Choroid plexus epithelial cell (primary cell): Measurements from ENCODE around the gene ALPG.
A peak's percentile ranks its signal among the peaks of the same experiment; 100 is the strongest.
"Not testable (repeated sequence)": the region's sequence is repeated elsewhere in the genome, so short reads cannot be mapped to it uniquely, and the experiment has no call there.

Experiments used
- DNase-seq: peaks from one replicate; pipeline ENCODE4 v3.0.0-alpha.2; 2010; ENCODE audit warnings: low read depth
- H3K4me3 ChIP-seq: 2 replicates; pipeline ENCODE4 v1.5.1; 2011; ENCODE audit warnings: low read depth, mild to moderate bottlenecking, control low read depth, low read length, moderate library complexity
- TF ChIP-seq, protein P1 (sequence below): conservative IDR thresholded peaks from 2 replicates; pipeline ENCODE4 v1.5.1; 2011; ENCODE audit warnings: low read depth, mild to moderate bottlenecking, control low read depth, inconsistent platforms, low read length, moderate library complexity

Gene ALPG

DNA sequence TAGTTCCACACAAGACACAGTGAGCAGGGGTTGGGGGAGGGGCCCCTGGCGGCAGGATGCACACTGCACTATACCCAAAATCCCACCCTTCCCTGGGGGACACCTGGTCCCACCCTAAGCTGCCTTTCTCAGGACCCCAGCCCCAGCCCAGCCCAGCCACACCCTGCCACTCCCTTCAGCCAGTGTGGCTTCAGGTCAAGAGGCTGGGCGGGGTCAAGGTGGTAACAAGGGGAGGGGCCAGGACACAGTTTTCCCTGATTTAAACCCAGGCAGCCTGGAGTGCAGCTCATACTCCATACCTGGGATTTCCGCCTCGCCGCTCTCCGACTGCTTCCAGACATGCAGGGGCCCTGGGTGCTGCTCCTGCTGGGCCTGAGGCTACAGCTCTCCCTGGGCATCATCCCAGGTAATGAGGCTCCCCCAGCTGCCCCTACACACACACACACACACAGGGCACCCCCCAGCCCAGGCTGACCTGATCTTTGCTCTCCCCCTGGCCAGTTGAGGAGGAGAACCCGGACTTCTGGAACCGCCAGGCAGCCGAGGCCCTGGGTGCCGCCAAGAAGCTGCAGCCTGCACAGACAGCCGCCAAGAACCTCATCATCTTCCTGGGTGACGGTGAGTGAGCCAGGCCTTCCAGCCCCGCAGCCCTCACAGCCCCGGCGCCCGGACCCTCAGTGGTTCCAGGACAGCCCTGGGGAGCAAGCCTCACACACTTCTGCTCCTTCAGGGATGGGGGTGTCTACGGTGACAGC is at the start of gene ALPG:
Gene ALPG, plus strand, starts transcription at position 289 of the 755 bp plus-strand sequence. Its CDS starts 51 bp downstream, at position 340.
- TF ChIP-seq, protein P1, sequence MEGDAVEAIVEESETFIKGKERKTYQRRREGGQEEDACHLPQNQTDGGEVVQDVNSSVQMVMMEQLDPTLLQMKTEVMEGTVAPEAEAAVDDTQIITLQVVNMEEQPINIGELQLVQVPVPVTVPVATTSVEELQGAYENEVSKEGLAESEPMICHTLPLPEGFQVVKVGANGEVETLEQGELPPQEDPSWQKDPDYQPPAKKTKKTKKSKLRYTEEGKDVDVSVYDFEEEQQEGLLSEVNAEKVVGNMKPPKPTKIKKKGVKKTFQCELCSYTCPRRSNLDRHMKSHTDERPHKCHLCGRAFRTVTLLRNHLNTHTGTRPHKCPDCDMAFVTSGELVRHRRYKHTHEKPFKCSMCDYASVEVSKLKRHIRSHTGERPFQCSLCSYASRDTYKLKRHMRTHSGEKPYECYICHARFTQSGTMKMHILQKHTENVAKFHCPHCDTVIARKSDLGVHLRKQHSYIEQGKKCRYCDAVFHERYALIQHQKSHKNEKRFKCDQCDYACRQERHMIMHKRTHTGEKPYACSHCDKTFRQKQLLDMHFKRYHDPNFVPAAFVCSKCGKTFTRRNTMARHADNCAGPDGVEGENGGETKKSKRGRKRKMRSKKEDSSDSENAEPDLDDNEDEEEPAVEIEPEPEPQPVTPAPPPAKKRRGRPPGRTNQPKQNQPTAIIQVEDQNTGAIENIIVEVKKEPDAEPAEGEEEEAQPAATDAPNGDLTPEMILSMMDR = no peak
- DNase-seq = no peak
- no peak within 1 kb of the TSS for H3K4me3 ChIP-seq

DNA sequence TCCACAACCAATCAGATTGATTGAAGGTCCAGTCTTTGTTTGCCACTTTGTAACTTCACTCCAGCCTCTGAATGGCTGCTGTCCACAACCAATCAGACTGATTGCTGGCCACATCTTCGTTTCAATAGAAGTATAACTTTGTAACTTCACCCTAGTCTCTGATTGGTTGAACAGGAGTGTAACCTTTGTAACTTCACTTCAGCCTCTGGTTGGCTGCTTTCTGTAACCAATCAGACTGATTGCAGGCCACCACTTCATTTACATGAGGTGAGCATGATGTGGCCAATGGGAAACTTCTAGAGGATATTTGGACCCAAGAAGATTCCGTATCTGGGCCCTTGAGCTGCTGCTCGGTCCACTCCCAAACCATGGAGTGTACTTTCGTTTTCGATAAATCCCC is 45.0 kb upstream of the ALPG start:
- no peak for DNase-seq
- no peak overlapping the region for H3K4me3 ChIP-seq
- TF ChIP-seq, protein P1 = no peak

DNA sequence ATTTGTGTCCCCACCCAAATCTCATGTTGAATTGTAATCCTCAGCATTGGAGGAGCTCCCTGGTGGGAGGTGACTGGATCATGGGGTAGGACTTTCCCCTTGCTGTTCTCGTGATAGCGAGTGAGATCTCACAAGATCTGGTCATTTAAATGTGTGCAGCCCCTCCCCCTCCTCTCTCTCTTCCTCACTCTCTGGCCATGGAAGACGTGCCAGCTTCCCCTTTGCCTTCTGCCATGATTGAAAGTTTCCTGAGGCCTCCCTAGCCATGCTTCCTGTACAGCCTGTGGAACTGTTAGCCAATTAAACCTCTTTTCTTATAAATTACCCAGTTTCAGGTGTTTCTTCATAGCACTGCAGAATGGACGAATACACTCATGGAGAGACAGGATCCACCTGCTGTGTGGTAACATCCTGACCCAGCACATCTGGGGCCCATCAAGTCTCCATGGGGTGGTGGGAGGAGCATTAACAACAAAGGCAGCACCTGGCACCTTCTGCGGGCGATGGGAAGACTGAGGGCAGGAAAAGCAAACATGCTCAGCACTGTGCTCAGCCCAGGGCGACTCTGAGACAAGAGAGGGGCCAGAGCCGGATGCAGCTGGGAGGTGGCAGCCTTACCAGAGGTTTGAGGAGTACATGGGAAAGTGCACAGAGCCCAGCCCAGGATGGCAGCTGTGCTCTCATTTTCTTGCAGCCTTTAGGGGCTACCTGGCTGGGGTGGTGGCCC is 44.3 kb upstream of the ALPG start:
- TF ChIP-seq, protein P1 = no peak
- DNase-seq = no peak
- H3K4me3 ChIP-seq = no peak overlapping the region

DNA sequence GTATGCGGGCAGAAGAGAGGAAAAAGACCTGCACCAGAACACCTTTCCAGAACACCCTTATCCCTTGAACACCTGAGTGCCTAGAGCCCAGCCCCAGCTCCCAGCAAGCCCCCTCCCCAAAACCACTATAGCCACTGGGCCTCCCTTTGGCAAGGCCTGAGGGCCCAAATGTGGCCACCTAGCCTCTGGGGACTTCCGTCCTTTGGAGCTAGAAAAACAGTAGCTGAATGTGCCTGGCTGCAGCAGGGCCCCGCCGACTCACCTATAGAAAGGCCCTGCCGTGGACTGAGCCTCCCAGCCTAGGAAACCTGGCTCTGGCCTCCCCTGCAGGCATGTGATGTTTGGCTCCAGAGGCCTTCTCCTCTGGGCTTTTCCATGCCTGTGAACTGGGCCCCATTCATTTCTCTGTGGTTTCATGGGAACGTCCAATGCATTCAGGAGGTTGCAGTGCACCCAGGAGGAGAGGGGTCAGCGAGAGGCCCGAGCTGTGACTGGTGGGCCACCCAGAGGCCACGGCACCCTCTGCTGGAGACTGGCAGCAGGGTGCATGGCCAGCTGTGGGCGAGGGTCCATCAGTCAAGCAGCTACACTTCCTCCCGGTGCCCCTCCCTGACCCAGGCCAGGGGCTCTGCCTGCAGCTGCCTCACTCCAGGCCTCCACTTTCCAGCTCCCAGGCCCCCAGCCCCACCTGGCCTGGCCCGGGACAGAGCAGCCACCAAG is 43.4 kb upstream of the ALPG start:
- DNase-seq, H3K4me3 ChIP-seq: not testable (repeated sequence)

DNA sequence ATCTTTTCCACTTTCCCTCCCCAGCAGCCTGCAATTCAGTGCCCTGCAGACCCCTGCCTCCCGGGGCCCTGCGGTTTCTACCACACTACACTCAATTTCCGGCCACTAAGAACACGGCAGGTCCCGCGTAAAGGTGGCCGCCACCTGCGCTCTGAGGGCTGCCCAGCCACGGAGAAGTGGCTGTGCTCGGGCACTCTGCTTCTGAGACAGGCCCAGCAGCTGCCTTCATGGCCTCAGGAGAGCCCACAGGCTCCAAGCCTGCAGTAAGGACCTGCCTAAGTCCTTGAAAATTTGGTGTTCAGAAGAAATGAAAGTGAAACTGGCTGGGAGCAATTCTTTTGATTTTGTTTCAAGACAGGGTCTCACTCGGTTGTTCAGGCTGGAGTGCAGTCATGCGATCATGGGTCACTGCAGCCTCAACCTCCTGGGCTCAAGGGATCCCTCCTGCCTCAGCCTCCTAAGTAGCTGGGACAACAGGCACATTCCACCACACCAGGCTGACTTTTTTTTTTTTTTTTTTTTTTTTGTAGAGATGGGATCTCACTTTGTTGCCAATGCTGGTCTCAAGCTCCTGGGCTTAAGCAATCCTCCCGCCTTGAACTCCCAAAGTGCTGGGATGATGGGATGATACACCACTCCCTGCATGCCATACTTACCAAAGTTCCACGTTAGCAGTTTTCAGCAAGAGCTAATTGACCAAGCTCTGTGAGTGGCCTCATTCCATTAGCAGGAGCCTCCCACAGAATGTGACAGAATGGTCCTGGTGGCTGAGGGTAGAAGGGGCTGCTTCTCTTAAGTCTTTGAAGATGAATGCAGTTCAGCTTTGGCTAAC is 42.6 kb upstream of the ALPG start:
- peak overlapping the region; percentile 14 for H3K4me3 ChIP-seq
- TF ChIP-seq, protein P1 = no peak
- DNase-seq = peak; percentile 49

DNA sequence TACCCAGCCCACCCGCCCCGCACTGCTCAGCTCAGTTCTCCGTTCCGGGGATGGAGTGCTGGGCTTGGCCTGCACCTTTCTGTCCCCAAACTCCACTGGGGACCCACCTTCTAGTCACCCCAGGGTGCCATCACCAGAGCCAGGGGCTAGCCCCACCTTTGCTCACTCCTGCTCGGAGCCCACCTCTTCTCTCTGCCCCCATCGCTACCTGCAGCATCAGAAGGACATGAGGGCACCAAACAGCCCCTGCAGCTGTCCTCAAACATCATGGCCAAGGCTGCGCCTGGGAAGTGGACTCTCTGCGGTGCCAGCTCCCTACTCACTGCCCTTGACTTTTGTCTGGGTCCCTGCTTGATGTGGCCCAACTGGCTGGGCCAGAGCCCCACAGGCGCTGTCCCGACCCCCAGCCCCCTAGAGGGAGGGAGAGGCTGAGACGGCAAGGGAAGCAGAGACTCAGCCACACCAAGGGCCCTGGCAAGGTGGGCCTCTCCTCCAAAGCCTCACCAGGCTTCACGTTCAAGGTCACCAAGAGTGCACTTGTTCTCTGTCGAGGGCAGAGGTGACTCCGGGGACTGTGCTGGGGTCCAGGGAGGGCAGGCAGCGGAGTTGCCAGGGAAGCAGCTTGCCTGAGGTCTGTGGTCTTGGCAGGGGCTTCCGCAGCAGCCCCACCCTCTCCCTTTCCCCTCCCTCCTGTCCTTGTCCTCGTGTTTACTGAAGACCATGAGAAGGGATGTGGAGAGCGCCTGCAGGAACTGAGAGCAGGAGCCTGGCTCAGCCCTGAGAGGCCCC is 41.6 kb upstream of the ALPG start:
- DNase-seq = not testable (repeated sequence)

DNA sequence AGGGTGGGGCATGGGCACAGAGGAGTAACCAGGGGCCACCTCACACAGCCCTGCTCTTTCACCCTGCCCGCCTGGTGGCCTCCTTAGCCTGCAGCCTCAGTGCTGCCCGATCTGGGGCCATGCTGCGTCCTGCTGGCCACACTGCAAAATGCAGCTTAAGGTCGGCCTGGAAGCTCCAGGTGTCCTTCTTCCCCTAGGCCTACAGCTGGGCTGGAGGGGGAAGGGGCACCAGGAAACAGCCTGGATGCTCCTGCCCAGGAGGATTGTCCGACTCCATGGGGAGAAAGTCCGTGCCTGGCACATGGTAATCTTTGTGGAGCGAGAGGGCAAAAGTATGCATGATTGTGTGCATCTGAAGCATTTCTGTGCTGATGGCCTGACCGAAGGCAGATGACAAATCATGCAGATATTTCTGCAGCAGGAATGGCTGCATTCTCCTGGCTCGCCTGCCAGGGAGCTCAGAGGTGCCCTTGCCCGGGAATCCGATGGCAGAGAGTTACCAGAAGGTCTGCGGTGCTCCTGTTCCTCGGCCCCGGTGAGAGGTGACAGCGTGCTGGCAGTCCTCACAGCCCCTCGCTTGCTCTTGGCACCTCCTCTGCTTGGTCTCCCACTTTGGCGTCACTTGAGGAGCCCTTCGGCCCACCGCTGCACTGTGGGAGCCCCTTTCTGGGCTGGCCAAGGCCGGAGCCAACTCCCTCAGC is 40.9 kb upstream of the ALPG start:
- peak; percentile 53 for DNase-seq
- TF ChIP-seq, protein P1 = peak; percentile 58
- no peak overlapping the region for H3K4me3 ChIP-seq

More for the DNA sequence above, 41.6 kb upstream of the ALPG start:
- not testable (repeated sequence) for H3K4me3 ChIP-seq

DNA sequence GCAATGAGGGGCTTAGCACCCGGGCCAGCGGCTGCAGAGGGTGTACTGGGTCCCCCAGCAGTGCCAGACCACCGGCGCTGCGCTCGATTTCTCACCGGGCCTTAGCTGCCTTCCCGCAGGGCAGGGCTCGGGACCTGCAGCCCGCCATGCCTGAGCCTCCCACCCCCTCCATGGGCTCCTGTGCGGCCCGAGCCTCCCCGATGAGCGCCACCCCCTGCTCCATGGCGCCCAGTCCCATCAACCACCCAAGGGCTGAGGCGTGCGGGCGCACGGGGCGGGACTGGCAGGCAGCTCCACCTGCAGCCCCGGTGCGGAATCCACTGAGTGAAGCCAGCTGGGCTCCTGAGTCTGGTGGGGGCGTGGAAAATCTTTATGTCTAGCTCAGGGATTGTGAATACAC is 40.2 kb upstream of the ALPG start:
- H3K4me3 ChIP-seq, DNase-seq: not testable (repeated sequence)
